ENCODE measurements around the gene ANKRD65. TPM values are rescaled to one million over a fixed set of nuclear protein-coding genes. Genes with fewer than 3 reads are reported as not detected.
"Not testable (repeated sequence)": the region's sequence is repeated elsewhere in the genome, so short reads cannot be mapped to it uniquely, and the experiment has no call there.

Gene ANKRD65
- total RNA-seq, 1 donor from 2014 or later, result 38.4 TPM

GRCh38 chr1:1406821-1407635 is 14.0 kb downstream of the ANKRD65 start, which contains the start of gene MRPL20:
Gene MRPL20, minus strand, starts transcription at chr1:1407293. Its CDS starts 76 bp downstream, at chr1:1407217.
- H3K27ac Mint-ChIP-seq (ENCODE audit: unreplicated experiment), result peak within 1 kb of the TSS; percentile 72
- H3K9me3 Mint-ChIP-seq (ENCODE audit: unreplicated experiment), result peaks cover 15% of the 10 kb centered on the region
- DNase-seq, result peak; percentile 94
- H3K4me1 Mint-ChIP-seq (ENCODE audit: low read depth, unreplicated experiment), result peaks cover 17% of the 10 kb centered on the region
- H3K4me3 Mint-ChIP-seq (ENCODE audit: unreplicated experiment), result peak within 1 kb of the TSS; percentile 90
- H3K36me3 Mint-ChIP-seq (ENCODE audit: unreplicated experiment), result peaks cover under 1% of the 10 kb centered on the region
- TF ChIP-seq CTCF (IDR thresholded peaks at IDR 0.05; ENCODE audit: partially characterized antibody, unreplicated experiment), result no peak
- H3K27me3 Mint-ChIP-seq (ENCODE audit: unreplicated experiment), result peaks cover 12% of the 10 kb centered on the region

DNA sequence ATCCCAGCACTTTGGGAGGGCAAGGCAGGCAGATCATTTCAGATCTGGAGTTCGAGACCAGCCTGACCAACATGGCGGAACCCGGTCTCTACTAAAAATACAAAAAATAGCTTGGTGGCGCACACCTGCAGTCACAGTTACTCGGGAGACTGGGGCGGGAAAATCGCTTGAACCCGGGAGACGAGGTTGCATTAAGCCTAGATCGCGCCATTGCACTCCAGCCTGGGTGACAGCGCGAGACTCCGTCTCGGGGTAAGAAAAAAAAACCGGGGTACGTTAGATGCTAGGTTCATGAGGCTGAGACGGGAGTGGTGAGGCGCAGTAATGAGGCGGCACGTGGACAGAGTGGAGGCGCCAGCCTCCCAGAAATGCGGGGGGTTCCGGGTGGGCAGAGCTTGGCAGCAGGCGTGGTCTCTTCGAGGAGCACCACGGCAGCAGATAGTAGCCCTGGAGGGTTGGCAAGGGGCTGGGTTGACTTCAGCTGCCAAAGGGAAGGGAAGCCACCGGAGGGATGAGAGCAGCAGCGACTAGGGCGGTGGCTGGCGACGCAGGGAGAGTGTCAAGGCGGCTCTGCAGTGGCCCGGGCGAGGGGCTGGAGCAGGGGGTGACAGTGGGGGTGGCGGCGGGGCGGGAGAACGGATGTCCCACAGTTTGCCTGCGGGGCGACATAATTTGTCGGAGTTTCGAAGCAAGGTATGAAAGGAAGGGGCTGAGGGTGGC is 14.8 kb downstream of the ANKRD65 start:
- no peaks in the 10 kb centered on the region for H3K36me3 Mint-ChIP-seq (ENCODE audit: unreplicated experiment)
- H3K4me1 Mint-ChIP-seq (ENCODE audit: low read depth, unreplicated experiment), result peaks cover 17% of the 10 kb centered on the region
- H3K4me3 Mint-ChIP-seq (ENCODE audit: unreplicated experiment), result peak overlapping the region; percentile 90
- no peak for TF ChIP-seq CTCF (IDR thresholded peaks at IDR 0.05; ENCODE audit: partially characterized antibody, unreplicated experiment)
- DNase-seq, result no peak
- H3K27ac Mint-ChIP-seq (ENCODE audit: unreplicated experiment), result peak overlapping the region; percentile 68
- peaks cover 17% of the 10 kb centered on the region for H3K9me3 Mint-ChIP-seq (ENCODE audit: unreplicated experiment)
- peaks cover 12% of the 10 kb centered on the region for H3K27me3 Mint-ChIP-seq (ENCODE audit: unreplicated experiment)

DNA sequence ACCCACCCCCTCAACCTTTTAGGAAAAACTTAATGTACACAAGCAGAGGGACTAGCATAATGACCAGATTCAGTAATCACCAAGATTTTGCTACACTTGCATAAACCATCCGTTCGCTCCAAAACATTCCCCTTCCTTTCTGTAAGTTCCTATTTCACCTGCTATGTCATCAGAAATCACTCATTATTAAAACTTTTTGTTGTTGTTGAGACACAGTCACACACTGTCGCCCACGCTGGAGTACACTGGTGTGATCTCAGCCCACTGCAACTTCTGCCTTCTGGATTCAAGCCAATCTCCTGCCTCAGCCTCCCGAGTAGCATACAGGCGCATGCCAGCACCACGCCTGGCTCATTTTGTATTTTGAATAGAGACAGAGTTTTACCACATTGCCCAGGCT is 17.4 kb downstream of the ANKRD65 start:
- peaks cover 8% of the 10 kb centered on the region for H3K27me3 Mint-ChIP-seq (ENCODE audit: unreplicated experiment)
- no peak for TF ChIP-seq CTCF (IDR thresholded peaks at IDR 0.05; ENCODE audit: partially characterized antibody, unreplicated experiment)
- H3K4me3 Mint-ChIP-seq (ENCODE audit: unreplicated experiment), result peak overlapping the region; percentile 32
- H3K9me3 Mint-ChIP-seq (ENCODE audit: unreplicated experiment), result peaks cover 21% of the 10 kb centered on the region
- H3K27ac Mint-ChIP-seq (ENCODE audit: unreplicated experiment), result peak overlapping the region; percentile 70
- DNase-seq, result no peak
- peaks cover 8% of the 10 kb centered on the region for H3K4me1 Mint-ChIP-seq (ENCODE audit: low read depth, unreplicated experiment)
- H3K36me3 Mint-ChIP-seq (ENCODE audit: unreplicated experiment), result no peaks in the 10 kb centered on the region

GRCh38 chr1:1402901-1403392 is 18.1 kb downstream of the ANKRD65 start:
- peaks cover 24% of the 10 kb centered on the region for H3K9me3 Mint-ChIP-seq (ENCODE audit: unreplicated experiment)
- H3K4me3 Mint-ChIP-seq (ENCODE audit: unreplicated experiment); DNase-seq; H3K36me3 Mint-ChIP-seq (ENCODE audit: unreplicated experiment); H3K4me1 Mint-ChIP-seq (ENCODE audit: low read depth, unreplicated experiment); H3K27me3 Mint-ChIP-seq (ENCODE audit: unreplicated experiment): not testable (repeated sequence)
- peak overlapping the region; percentile 70 for H3K27ac Mint-ChIP-seq (ENCODE audit: unreplicated experiment)

DNA sequence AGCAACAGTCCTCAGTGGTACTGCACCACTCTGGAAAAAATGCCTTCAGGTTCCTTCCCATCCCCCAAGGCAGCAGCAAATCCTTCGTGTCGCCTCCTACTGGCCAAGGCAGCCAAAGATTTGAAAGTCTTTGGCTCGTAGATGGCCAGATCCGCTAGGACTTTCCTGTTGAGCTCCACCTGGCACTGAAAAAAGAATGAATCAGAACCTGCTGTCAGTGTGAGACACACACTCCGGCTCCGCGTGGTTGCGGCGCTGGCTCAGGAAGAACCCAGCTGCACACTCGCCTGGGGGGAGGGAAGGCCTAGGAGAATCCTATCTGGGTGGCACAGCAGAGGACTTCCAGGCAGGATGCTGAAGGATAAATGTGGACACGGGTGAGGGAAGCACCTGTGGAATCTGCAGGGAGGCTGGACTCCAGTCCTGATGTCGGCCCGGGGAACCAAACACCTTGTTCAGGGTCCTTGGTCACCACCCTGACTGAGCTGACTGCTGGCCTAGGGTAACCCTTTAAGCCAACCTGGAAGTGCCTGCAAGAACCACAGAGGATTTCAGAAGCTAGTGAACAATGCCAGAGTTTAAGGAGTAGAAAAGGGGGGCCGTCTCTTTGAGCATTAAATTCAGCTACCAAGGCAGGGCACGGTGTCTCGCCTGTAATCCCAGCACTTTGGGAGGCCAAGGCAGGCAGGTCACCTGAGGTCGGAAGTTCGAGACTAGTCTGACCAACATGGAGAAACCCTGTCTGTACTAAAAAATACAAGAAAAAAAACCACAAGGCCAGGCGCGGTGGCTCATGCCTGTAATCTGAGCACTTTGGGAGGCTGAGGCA is 18.8 kb downstream of the ANKRD65 start:
- H3K27me3 Mint-ChIP-seq (ENCODE audit: unreplicated experiment), result peaks cover 5% of the 10 kb centered on the region
- peak; percentile 47 for TF ChIP-seq CTCF (IDR thresholded peaks at IDR 0.05; ENCODE audit: partially characterized antibody, unreplicated experiment)
- H3K36me3 Mint-ChIP-seq (ENCODE audit: unreplicated experiment), result no peaks in the 10 kb centered on the region
- peaks cover 24% of the 10 kb centered on the region for H3K9me3 Mint-ChIP-seq (ENCODE audit: unreplicated experiment)
- DNase-seq, result peak; percentile 66
- H3K4me3 Mint-ChIP-seq (ENCODE audit: unreplicated experiment), result peak overlapping the region; percentile 52
- peaks cover 5% of the 10 kb centered on the region for H3K4me1 Mint-ChIP-seq (ENCODE audit: low read depth, unreplicated experiment)
- H3K27ac Mint-ChIP-seq (ENCODE audit: unreplicated experiment), result peak overlapping the region; percentile 10
